ENCODE results near the gene BANF1. TPM values are rescaled to one million over a fixed set of nuclear protein-coding genes. Genes with fewer than 3 reads are reported as not detected.

Gene BANF1
- total RNA-seq, 6 experiments from 2014 or later = 257 to 337 (median 300) TPM

DNA sequence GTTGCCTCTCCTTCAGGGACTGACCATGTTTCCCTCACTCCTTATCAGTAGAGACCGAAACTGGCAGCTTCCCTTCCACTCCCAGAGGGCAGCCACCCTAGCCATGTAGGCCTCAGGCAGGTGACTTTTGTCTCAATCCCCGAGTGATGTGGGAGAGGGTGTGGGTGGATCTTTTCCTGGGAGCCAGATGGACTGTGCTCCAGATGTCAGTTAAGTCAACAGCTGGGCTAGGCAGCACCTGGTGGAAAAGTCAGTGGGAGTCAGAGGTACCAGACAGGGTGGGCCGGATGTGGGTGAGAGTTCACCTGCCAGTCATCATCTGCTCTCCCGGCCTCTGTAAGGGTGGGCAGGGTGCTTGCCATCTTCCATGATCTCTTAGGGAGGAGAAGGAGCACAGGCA is 1.9 kb downstream of the BANF1 start:
- no peak for DNase-seq
- no peaks in the 10 kb centered on the region for H3K9me3 Mint-ChIP-seq
- no peak overlapping the region for H3K27ac Mint-ChIP-seq
- H3K4me3 Mint-ChIP-seq = peak overlapping the region; percentile 28; the same call in 1 of the 2 replicates
- H3K27me3 Mint-ChIP-seq (ENCODE audit: insufficient read depth) = peaks cover 3% of the 10 kb centered on the region
- H3K4me1 Mint-ChIP-seq (ENCODE audit: low read depth) = peaks cover 24% of the 10 kb centered on the region
- TF ChIP-seq, protein P1, sequence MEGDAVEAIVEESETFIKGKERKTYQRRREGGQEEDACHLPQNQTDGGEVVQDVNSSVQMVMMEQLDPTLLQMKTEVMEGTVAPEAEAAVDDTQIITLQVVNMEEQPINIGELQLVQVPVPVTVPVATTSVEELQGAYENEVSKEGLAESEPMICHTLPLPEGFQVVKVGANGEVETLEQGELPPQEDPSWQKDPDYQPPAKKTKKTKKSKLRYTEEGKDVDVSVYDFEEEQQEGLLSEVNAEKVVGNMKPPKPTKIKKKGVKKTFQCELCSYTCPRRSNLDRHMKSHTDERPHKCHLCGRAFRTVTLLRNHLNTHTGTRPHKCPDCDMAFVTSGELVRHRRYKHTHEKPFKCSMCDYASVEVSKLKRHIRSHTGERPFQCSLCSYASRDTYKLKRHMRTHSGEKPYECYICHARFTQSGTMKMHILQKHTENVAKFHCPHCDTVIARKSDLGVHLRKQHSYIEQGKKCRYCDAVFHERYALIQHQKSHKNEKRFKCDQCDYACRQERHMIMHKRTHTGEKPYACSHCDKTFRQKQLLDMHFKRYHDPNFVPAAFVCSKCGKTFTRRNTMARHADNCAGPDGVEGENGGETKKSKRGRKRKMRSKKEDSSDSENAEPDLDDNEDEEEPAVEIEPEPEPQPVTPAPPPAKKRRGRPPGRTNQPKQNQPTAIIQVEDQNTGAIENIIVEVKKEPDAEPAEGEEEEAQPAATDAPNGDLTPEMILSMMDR (IDR thresholded peaks at IDR 0.05) = no peak
- peaks cover 17% of the 10 kb centered on the region for H3K36me3 Mint-ChIP-seq (ENCODE audit: low read depth)

GRCh38 chr11:66006134-66006890 is 4.0 kb downstream of the BANF1 start:
- H3K27ac Mint-ChIP-seq = no peak overlapping the region

DNA sequence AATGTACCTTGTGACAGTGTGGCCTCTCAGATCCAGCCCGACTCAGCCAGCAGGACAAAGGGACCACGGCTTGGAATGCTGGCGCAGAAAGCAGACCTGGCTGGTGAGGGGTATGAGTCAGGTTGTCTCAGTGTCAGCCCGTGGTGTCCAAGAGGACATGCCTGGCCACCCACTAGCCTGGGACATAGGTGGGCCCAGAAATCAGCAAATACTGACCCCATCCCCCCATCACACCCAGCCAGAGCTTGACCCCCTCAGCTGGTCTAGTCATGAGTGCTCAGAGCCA is 4.5 kb downstream of the BANF1 start:
- DNase-seq = no peak
- TF ChIP-seq, protein P1 (IDR thresholded peaks at IDR 0.05) = no peak
- Mint-ChIP-seq H3K27ac (no peak overlapping the region), H3K9me3 (no peaks in the 10 kb centered on the region), H3K36me3 (ENCODE audit: low read depth) (peaks cover 7% of the 10 kb centered on the region), H3K27me3 (ENCODE audit: insufficient read depth) (peaks cover 3% of the 10 kb centered on the region), H3K4me1 (ENCODE audit: low read depth) (peaks cover 15% of the 10 kb centered on the region), H3K4me3 (no peak overlapping the region)

More at GRCh38 chr11:66006134-66006890, 4.0 kb downstream of the BANF1 start:
- DNase-seq = no peak
- TF ChIP-seq, protein P1 (IDR thresholded peaks at IDR 0.05) = no peak
- Mint-ChIP-seq H3K4me3 (no peak overlapping the region), H3K36me3 (ENCODE audit: low read depth) (peaks cover 10% of the 10 kb centered on the region), H3K4me1 (ENCODE audit: low read depth) (peaks cover 12% of the 10 kb centered on the region), H3K9me3 (no peaks in the 10 kb centered on the region), H3K27me3 (ENCODE audit: insufficient read depth) (peaks cover 3% of the 10 kb centered on the region)

DNA sequence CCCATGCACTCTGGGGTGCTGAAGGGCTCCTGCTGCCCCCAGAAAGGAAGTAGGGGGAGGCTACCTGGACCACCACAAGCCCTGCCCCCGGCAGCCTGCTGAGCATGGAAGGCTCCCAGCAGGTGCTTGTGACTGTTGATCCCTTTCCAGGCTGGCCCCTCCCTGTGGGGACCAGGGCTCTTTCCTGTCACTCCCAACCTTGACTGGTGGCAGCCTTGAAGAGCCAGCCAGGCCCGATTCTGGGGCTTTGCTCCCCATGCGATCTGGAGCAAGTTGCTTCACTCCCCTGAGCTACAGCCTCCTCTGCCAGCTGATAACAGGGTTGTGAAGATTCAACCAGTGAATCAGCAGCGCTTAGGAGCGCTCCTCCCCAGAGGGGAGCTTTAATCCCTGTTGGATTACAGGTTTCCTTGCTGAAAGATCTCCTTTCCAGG is 4.9 kb downstream of the BANF1 start:
- Mint-ChIP-seq H3K4me3 (no peak overlapping the region), H3K4me1 (ENCODE audit: low read depth) (peaks cover 15% of the 10 kb centered on the region), H3K27ac (no peak overlapping the region), H3K27me3 (ENCODE audit: insufficient read depth) (peaks cover 2% of the 10 kb centered on the region), H3K9me3 (no peaks in the 10 kb centered on the region), H3K36me3 (ENCODE audit: low read depth) (peaks cover 5% of the 10 kb centered on the region)
- no peak for DNase-seq
- TF ChIP-seq, protein P1 (IDR thresholded peaks at IDR 0.05) = no peak

GRCh38 chr11:66008095-66008467 is 5.8 kb downstream of the BANF1 start:
- DNase-seq = no peak
- H3K9me3 Mint-ChIP-seq = no peaks in the 10 kb centered on the region
- TF ChIP-seq, protein P1 (IDR thresholded peaks at IDR 0.05) = no peak
- peaks cover 5% of the 10 kb centered on the region for H3K36me3 Mint-ChIP-seq (ENCODE audit: low read depth)
- no peak overlapping the region for H3K27ac Mint-ChIP-seq
- no peak overlapping the region for H3K4me3 Mint-ChIP-seq
- H3K4me1 Mint-ChIP-seq (ENCODE audit: low read depth) = peaks cover 15% of the 10 kb centered on the region
- H3K27me3 Mint-ChIP-seq (ENCODE audit: insufficient read depth) = peaks cover 2% of the 10 kb centered on the region

All from HFFc6 (cell line).